Vagina (tissue), 2 donors: ENCODE measurements around the gene MAX.

ENCODE experiments used
- POLR2A ChIP-seq, 2 donors: fragments of 450-650 bp; IDR thresholded peaks; one replicate each; pipeline ENCODE4 v1.6.1; 2017; ENCODE audit warnings: antibody characterized with exemption in 2 of 2, mild to moderate bottlenecking in 2 of 2, moderate library complexity in 2 of 2
- POLR2AphosphoS5 ChIP-seq, 2 donors: sonication (generic); formaldehyde crosslinking; IDR thresholded peaks; one replicate each; pipeline ENCODE4 v1.9.0; 2017; ENCODE audit warnings: antibody characterized with exemption in 2 of 2, mild to moderate bottlenecking in 2 of 2, low read depth in 1 of 2; ENCODE audit not compliant: insufficient read depth in 1 of 2
- TF ChIP-seq, protein P1 (sequence below), 3 experiments: fragments of 450-650 bp in 2 of 3; fragments of 200-600 bp in 1 of 3; sonication (generic) in 1 of 3; IDR thresholded peaks; one replicate each; pipeline ENCODE4 v1.5.1; 2017 to 2019; ENCODE audit warnings: antibody characterized with exemption in 3 of 3, mild to moderate bottlenecking in 2 of 3, moderate library complexity in 2 of 3

DNA sequence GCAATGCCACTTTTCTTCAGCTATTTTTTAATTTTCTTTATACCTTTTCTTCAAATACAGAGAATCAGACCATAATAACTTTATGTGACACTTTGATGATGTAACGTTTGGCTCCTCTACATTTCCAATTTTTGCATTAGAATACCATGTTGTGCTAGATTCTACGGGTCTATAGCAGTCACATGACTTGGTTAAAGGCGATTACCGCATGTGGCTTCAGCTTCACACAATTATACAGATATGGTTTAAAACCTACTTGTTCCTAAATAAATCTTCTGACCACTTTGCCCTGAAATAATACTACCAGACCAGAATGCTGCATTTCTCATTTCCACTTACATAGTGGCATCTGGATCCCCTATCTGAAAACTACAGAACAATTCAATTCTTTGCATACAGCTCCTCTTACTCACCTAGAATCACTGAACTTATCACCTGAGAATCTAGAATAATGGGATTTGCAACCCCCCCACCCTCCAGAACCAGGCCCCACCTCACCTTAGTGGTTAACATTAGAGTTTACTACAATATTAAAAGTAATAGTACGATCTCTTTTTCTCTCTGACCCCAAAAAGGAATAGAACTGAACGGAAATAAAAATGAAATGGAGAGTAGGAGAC is 1.3 kb downstream of the MAX start:
- no peak for TF ChIP-seq POLR2A (IDR thresholded peaks at IDR 0.05)
- TF ChIP-seq, protein P1, sequence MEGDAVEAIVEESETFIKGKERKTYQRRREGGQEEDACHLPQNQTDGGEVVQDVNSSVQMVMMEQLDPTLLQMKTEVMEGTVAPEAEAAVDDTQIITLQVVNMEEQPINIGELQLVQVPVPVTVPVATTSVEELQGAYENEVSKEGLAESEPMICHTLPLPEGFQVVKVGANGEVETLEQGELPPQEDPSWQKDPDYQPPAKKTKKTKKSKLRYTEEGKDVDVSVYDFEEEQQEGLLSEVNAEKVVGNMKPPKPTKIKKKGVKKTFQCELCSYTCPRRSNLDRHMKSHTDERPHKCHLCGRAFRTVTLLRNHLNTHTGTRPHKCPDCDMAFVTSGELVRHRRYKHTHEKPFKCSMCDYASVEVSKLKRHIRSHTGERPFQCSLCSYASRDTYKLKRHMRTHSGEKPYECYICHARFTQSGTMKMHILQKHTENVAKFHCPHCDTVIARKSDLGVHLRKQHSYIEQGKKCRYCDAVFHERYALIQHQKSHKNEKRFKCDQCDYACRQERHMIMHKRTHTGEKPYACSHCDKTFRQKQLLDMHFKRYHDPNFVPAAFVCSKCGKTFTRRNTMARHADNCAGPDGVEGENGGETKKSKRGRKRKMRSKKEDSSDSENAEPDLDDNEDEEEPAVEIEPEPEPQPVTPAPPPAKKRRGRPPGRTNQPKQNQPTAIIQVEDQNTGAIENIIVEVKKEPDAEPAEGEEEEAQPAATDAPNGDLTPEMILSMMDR (IDR thresholded peaks at IDR 0.05), result no peak
- TF ChIP-seq POLR2AphosphoS5 (IDR thresholded peaks at IDR 0.05; ENCODE audit: insufficient read depth in 1 of 2, low read depth in 1 of 2), result no peak
